ENCODE measurements around the gene KCNJ6.

The KCNJ6 gene

GRCh38 chr21:37845535-37845934, 70.7 kb downstream of the KCNJ6 start:
- DNase-seq (ENCODE audit: low read depth), result no peak
- TF ChIP-seq CTCF (conservative IDR thresholded peaks at IDR 0.05; ENCODE audit: low read depth, low read length), result no peak

GRCh38 chr21:37843191-37843590, 73.1 kb downstream of the KCNJ6 start:
- DNase-seq (ENCODE audit: low read depth), result no peak
- TF ChIP-seq CTCF (conservative IDR thresholded peaks at IDR 0.05; ENCODE audit: low read depth, low read length), result no peak
- no peak overlapping the region for H3K4me3 ChIP-seq (ENCODE audit: low read depth, low read length)

More at GRCh38 chr21:37845535-37845934, 70.7 kb downstream of the KCNJ6 start:
- no peak overlapping the region for H3K4me3 ChIP-seq (ENCODE audit: low read depth, low read length)

- no peak for DNase-seq (ENCODE audit: low read depth)
- no peak overlapping the region for H3K4me3 ChIP-seq (ENCODE audit: low read depth, low read length)
- no peak for TF ChIP-seq CTCF (conservative IDR thresholded peaks at IDR 0.05; ENCODE audit: low read depth, low read length)
Observed at GRCh38 chr21:37842163-37842919, 73.9 kb downstream of the KCNJ6 start.

GRCh38 chr21:37837381-37837780, 78.9 kb downstream of the KCNJ6 start:
- H3K4me3 ChIP-seq (ENCODE audit: low read depth, low read length), result no peak overlapping the region
- no peak for TF ChIP-seq CTCF (conservative IDR thresholded peaks at IDR 0.05; ENCODE audit: low read depth, low read length)
- DNase-seq (ENCODE audit: low read depth), result no peak

GRCh38 chr21:37835481-37835880, 80.8 kb downstream of the KCNJ6 start:
- no peak for TF ChIP-seq CTCF (conservative IDR thresholded peaks at IDR 0.05; ENCODE audit: low read depth, low read length)
- DNase-seq (ENCODE audit: low read depth), result no peak
- no peak overlapping the region for H3K4me3 ChIP-seq (ENCODE audit: low read depth, low read length)

GRCh38 chr21:37833301-37833700, 83.0 kb downstream of the KCNJ6 start:
- no peak overlapping the region for H3K4me3 ChIP-seq (ENCODE audit: low read depth, low read length)
- no peak for TF ChIP-seq CTCF (conservative IDR thresholded peaks at IDR 0.05; ENCODE audit: low read depth, low read length)
- DNase-seq (ENCODE audit: low read depth), result no peak

- no peak for DNase-seq (ENCODE audit: low read depth)
- no peak overlapping the region for H3K4me3 ChIP-seq (ENCODE audit: low read depth, low read length)
- TF ChIP-seq CTCF (conservative IDR thresholded peaks at IDR 0.05; ENCODE audit: low read depth, low read length), result no peak
Observed at GRCh38 chr21:37829447-37829846, 86.8 kb downstream of the KCNJ6 start.
